Measurements from ENCODE around the gene STK32C.

Gene STK32C

GRCh38 chr10:132198068-132198370 lies 109.7 kb downstream of the STK32C start:
- no peak overlapping the region for H3K4me3 ChIP-seq (ENCODE audit: low read length)
- H3K9ac ChIP-seq (ENCODE audit: low read length) = no peak overlapping the region
- H3K27ac ChIP-seq (ENCODE audit: low read length) = no peak overlapping the region
- no peaks in the 10 kb centered on the region for H3K36me3 ChIP-seq (ENCODE audit: control insufficient read depth, low read depth, low read length)
- H3K4me1 ChIP-seq (ENCODE audit: control insufficient read depth, low read depth, low read length) = no peaks in the 10 kb centered on the region
- H3K27me3 ChIP-seq (ENCODE audit: control insufficient read depth, insufficient read depth, low read length) = no peaks in the 10 kb centered on the region
- no peaks in the 10 kb centered on the region for H3K9me3 ChIP-seq (ENCODE audit: control insufficient read depth, low read depth, low read length)

GRCh38 chr10:132197271-132198067 lies 110.3 kb downstream of the STK32C start:
- Histone ChIP-seq H3K9ac (ENCODE audit: low read length) (no peak overlapping the region), H3K27ac (ENCODE audit: low read length) (no peak overlapping the region), H3K27me3 (ENCODE audit: control insufficient read depth, insufficient read depth, low read length) (no peaks in the 10 kb centered on the region), H3K4me3 (ENCODE audit: low read length) (no peak overlapping the region), H3K9me3 (ENCODE audit: control insufficient read depth, low read depth, low read length) (no peaks in the 10 kb centered on the region), H3K4me1 (ENCODE audit: control insufficient read depth, low read depth, low read length) (no peaks in the 10 kb centered on the region), H3K36me3 (ENCODE audit: control insufficient read depth, low read depth, low read length) (no peaks in the 10 kb centered on the region)

GRCh38 chr10:132196178-132197113 lies 111.3 kb downstream of the STK32C start:
- H3K36me3 ChIP-seq (ENCODE audit: control insufficient read depth, low read depth, low read length) = no peaks in the 10 kb centered on the region
- no peaks in the 10 kb centered on the region for H3K9me3 ChIP-seq (ENCODE audit: control insufficient read depth, low read depth, low read length)
- no peaks in the 10 kb centered on the region for H3K4me1 ChIP-seq (ENCODE audit: control insufficient read depth, low read depth, low read length)
- no peak overlapping the region for H3K4me3 ChIP-seq (ENCODE audit: low read length)
- H3K27ac ChIP-seq (ENCODE audit: low read length) = no peak overlapping the region
- no peaks in the 10 kb centered on the region for H3K27me3 ChIP-seq (ENCODE audit: control insufficient read depth, insufficient read depth, low read length)
- no peak overlapping the region for H3K9ac ChIP-seq (ENCODE audit: low read length)

GRCh38 chr10:132195366-132196075 lies 112.2 kb downstream of the STK32C start:
- H3K27me3 ChIP-seq (ENCODE audit: control insufficient read depth, insufficient read depth, low read length) = no peaks in the 10 kb centered on the region
- H3K9ac ChIP-seq (ENCODE audit: low read length) = no peak overlapping the region
- no peak overlapping the region for H3K27ac ChIP-seq (ENCODE audit: low read length)
- no peaks in the 10 kb centered on the region for H3K36me3 ChIP-seq (ENCODE audit: control insufficient read depth, low read depth, low read length)
- no peaks in the 10 kb centered on the region for H3K9me3 ChIP-seq (ENCODE audit: control insufficient read depth, low read depth, low read length)
- H3K4me3 ChIP-seq (ENCODE audit: low read length) = no peak overlapping the region
- H3K4me1 ChIP-seq (ENCODE audit: control insufficient read depth, low read depth, low read length) = no peaks in the 10 kb centered on the region

- H3K9me3 ChIP-seq (ENCODE audit: control insufficient read depth, low read depth, low read length) = no peaks in the 10 kb centered on the region
- no peaks in the 10 kb centered on the region for H3K27me3 ChIP-seq (ENCODE audit: control insufficient read depth, insufficient read depth, low read length)
- no peaks in the 10 kb centered on the region for H3K36me3 ChIP-seq (ENCODE audit: control insufficient read depth, low read depth, low read length)
- no peaks in the 10 kb centered on the region for H3K4me1 ChIP-seq (ENCODE audit: control insufficient read depth, low read depth, low read length)
- no peak overlapping the region for H3K27ac ChIP-seq (ENCODE audit: low read length)
- H3K4me3 ChIP-seq (ENCODE audit: low read length) = no peak overlapping the region
- H3K9ac ChIP-seq (ENCODE audit: low read length) = no peak overlapping the region
Measured at GRCh38 chr10:132194726-132195125, 113.0 kb downstream of the STK32C start.

- no peaks in the 10 kb centered on the region for H3K4me1 ChIP-seq (ENCODE audit: control insufficient read depth, low read depth, low read length)
- no peak overlapping the region for H3K27ac ChIP-seq (ENCODE audit: low read length)
- H3K36me3 ChIP-seq (ENCODE audit: control insufficient read depth, low read depth, low read length) = no peaks in the 10 kb centered on the region
- no peak overlapping the region for H3K4me3 ChIP-seq (ENCODE audit: low read length)
- peaks cover 7% of the 10 kb centered on the region for H3K27me3 ChIP-seq (ENCODE audit: control insufficient read depth, insufficient read depth, low read length)
- no peak overlapping the region for H3K9ac ChIP-seq (ENCODE audit: low read length)
- H3K9me3 ChIP-seq (ENCODE audit: control insufficient read depth, low read depth, low read length) = no peaks in the 10 kb centered on the region
Measured at GRCh38 chr10:132193907-132194552, 113.7 kb downstream of the STK32C start.

- Histone ChIP-seq H3K36me3 (ENCODE audit: control insufficient read depth, low read depth, low read length) (no peaks in the 10 kb centered on the region), H3K27ac (ENCODE audit: low read length) (no peak overlapping the region), H3K27me3 (ENCODE audit: control insufficient read depth, insufficient read depth, low read length) (peaks cover 16% of the 10 kb centered on the region), H3K4me3 (ENCODE audit: low read length) (no peak overlapping the region), H3K4me1 (ENCODE audit: control insufficient read depth, low read depth, low read length) (no peaks in the 10 kb centered on the region), H3K9ac (ENCODE audit: low read length) (no peak overlapping the region), H3K9me3 (ENCODE audit: control insufficient read depth, low read depth, low read length) (no peaks in the 10 kb centered on the region)
Measured at GRCh38 chr10:132192991-132193665, 114.6 kb downstream of the STK32C start.

- H3K4me1 ChIP-seq (ENCODE audit: control insufficient read depth, low read depth, low read length) = no peaks in the 10 kb centered on the region
- no peak overlapping the region for H3K4me3 ChIP-seq (ENCODE audit: low read length)
- H3K27ac ChIP-seq (ENCODE audit: low read length) = no peak overlapping the region
- H3K36me3 ChIP-seq (ENCODE audit: control insufficient read depth, low read depth, low read length) = no peaks in the 10 kb centered on the region
- peaks cover 24% of the 10 kb centered on the region for H3K27me3 ChIP-seq (ENCODE audit: control insufficient read depth, insufficient read depth, low read length)
- H3K9ac ChIP-seq (ENCODE audit: low read length) = no peak overlapping the region
- H3K9me3 ChIP-seq (ENCODE audit: control insufficient read depth, low read depth, low read length) = no peaks in the 10 kb centered on the region
Measured at GRCh38 chr10:132192076-132192975, 115.4 kb downstream of the STK32C start.

GRCh38 chr10:132189810-132190422 lies 117.8 kb downstream of the STK32C start:
- Histone ChIP-seq H3K36me3 (ENCODE audit: control insufficient read depth, low read depth, low read length) (no peaks in the 10 kb centered on the region), H3K27me3 (ENCODE audit: control insufficient read depth, insufficient read depth, low read length) (peaks cover 43% of the 10 kb centered on the region), H3K4me1 (ENCODE audit: control insufficient read depth, low read depth, low read length) (no peaks in the 10 kb centered on the region), H3K27ac (ENCODE audit: low read length) (no peak overlapping the region), H3K9me3 (ENCODE audit: control insufficient read depth, low read depth, low read length) (no peaks in the 10 kb centered on the region), H3K4me3 (ENCODE audit: low read length) (no peak overlapping the region), H3K9ac (ENCODE audit: low read length) (no peak overlapping the region)

- Histone ChIP-seq H3K4me3 (ENCODE audit: low read length) (no peak overlapping the region), H3K9ac (ENCODE audit: low read length) (no peak overlapping the region), H3K27me3 (ENCODE audit: control insufficient read depth, insufficient read depth, low read length) (peaks cover 52% of the 10 kb centered on the region), H3K9me3 (ENCODE audit: control insufficient read depth, low read depth, low read length) (no peaks in the 10 kb centered on the region), H3K27ac (ENCODE audit: low read length) (no peak overlapping the region), H3K4me1 (ENCODE audit: control insufficient read depth, low read depth, low read length) (no peaks in the 10 kb centered on the region), H3K36me3 (ENCODE audit: control insufficient read depth, low read depth, low read length) (no peaks in the 10 kb centered on the region)
Measured at GRCh38 chr10:132189016-132189415, 118.7 kb downstream of the STK32C start.

Data from iPS-18a (cell line).